22Rv1 (cell line): Measurements from ENCODE around the gene NIPAL3.

Experiments
- CTCF ChIP-seq: fragments of 450-650 bp; IDR thresholded peaks from 2 replicates; pipeline ENCODE4 v1.5.1; 2017; ENCODE audit warnings: mild to moderate bottlenecking
- ZFX ChIP-seq: fragments of 450-650 bp; IDR thresholded peaks from 2 replicates; pipeline ENCODE4 v1.6.1; 2017; ENCODE audit warnings: antibody characterized with exemption, borderline replicate concordance

DNA sequence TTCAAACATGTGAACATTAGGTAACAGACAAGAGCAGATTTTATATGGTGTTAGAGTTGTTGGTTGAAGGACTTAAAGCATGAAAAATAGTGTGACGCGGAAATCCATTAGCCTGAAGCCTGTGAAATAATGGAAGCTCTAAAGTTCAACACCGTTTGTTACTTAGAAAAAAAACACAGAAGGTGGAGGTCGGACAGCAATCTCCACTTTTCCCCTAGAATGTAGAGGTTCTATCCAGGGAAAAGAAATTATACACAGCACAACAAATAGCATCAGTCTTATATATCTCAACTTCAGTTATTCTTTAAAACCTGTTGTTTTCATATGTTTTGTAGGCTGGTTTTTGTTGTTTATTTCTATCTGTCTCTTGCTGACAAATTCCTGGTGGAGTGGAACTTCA, 89.0 kb downstream of the NIPAL3 start:
- TF ChIP-seq CTCF = no peak
- TF ChIP-seq ZFX = no peak
